Panc1 (cell line): ENCODE data around the gene CNOT11. TPM values are rescaled to one million over a fixed set of nuclear protein-coding genes. Genes with fewer than 3 reads are reported as not detected.
"Not testable (repeated sequence)": the region's sequence is repeated elsewhere in the genome, so short reads cannot be mapped to it uniquely, and the experiment has no call there.

Source experiments
- ATAC-seq: fragments of 200-7000 bp; cut with Tn5 transposase; 2 replicates; pipeline ENCODE4 v1.9.1; 2020; ENCODE audit warnings: mild to moderate bottlenecking, moderate library complexity
- BruUV-seq: library from RNA; stranded (reverse); fragments of 400-500 nt; replicated peaks from 2 replicates; lab custom pipeline; 2021; lab: Mats Ljungman, UMichigan
- CTCF ChIA-PET: fragments of 300-600 bp; sonication (Branson Sonifier 250); formaldehyde crosslinking; loops from one replicate; lab custom pipeline; 2022; ENCODE audit warnings: antibody characterized with exemption; lab: Charles Lee
- POLR2A ChIA-PET: fragments of 300-600 bp; sonication (Branson Sonifier 250); formaldehyde crosslinking; loops from one replicate; lab custom pipeline; 2022; ENCODE audit warnings: antibody characterized with exemption; lab: Charles Lee
- DNase-seq: peaks from one replicate; pipeline ENCODE4 v3.0.0-alpha.2; 2010; ENCODE audit warnings: low read depth, low spot score
- H3K27ac ChIP-seq: 2 replicates; pipeline ENCODE4 v1.5.1; 2011; ENCODE audit warnings: mild to moderate bottlenecking, low read length, inconsistent platforms
- H3K27me3 ChIP-seq: fragments of 200-500 bp; sonication (Bioruptor generic); 2 replicates; pipeline ENCODE4 v1.6.0; 2014; ENCODE audit warnings: low read length, inconsistent platforms; ENCODE audit not compliant: control insufficient read depth, insufficient read depth
- H3K36me3 ChIP-seq: fragments of 200-500 bp; sonication (Bioruptor generic); 2 replicates; pipeline ENCODE4 v1.5.1; 2014; ENCODE audit warnings: inconsistent platforms, mild to moderate bottlenecking, low read length, moderate library complexity; ENCODE audit not compliant: control insufficient read depth, insufficient read depth
- H3K4me1 ChIP-seq: 2 replicates; pipeline ENCODE4 v1.5.1; 2011; ENCODE audit warnings: inconsistent platforms, mild to moderate bottlenecking, low read length, moderate library complexity; ENCODE audit not compliant: control insufficient read depth, insufficient read depth
- H3K4me3 ChIP-seq, 2 experiments: 2 replicates each; pipeline ENCODE4 v1.5.1; 2011 to 2012; ENCODE audit warnings: low read depth in 2 of 2, low read length in 2 of 2, mild to moderate bottlenecking in 2 of 2, inconsistent platforms in 1 of 2, moderate library complexity in 1 of 2
- H3K9me3 ChIP-seq: fragments of 200-500 bp; sonication (Bioruptor generic); 2 replicates; pipeline ENCODE4 v1.5.1; 2014; ENCODE audit warnings: low read depth, mild to moderate bottlenecking, inconsistent platforms, low read length, moderate library complexity; ENCODE audit not compliant: control insufficient read depth, insufficient read depth
- CTCF ChIP-seq: fragments of 450-650 bp; IDR thresholded peaks from 2 replicates; pipeline ENCODE4 v1.5.1; 2017; ENCODE audit warnings: mild to moderate bottlenecking
- POLR2AphosphoS5 ChIP-seq: IDR thresholded peaks from 2 replicates; pipeline ENCODE4 v1.6.1; 2012; ENCODE audit warnings: mild to moderate bottlenecking, low read depth, low read length, moderate library complexity
- SIN3A ChIP-seq: IDR thresholded peaks from 2 replicates; pipeline ENCODE4 v1.6.1; 2012; ENCODE audit warnings: low read depth, mild to moderate bottlenecking, low read length, moderate library complexity, borderline replicate concordance; ENCODE audit not compliant: insufficient read depth
- TCF7L2 ChIP-seq: IDR thresholded peaks from 2 replicates; pipeline ENCODE4 v1.6.1; 2011; ENCODE audit warnings: mild to moderate bottlenecking, low read depth, low read length, inconsistent platforms
- in situ Hi-C: cut with HindIII; loops from 2 replicates; pipeline ENCODE4 v1.10.0; 2016; ENCODE audit warnings: low sequenced_read_pairs, low pct_unique_long_range_greater_than_20kb
- intact Hi-C: fragments of 100-400 bp; cut with micrococcal nuclease; formaldehyde crosslinking; loops from one replicate; pipeline ENCODE4 v1.10.0; 2022; ENCODE audit not compliant: unreplicated experiment
- total RNA-seq: library from RNA; stranded (reverse); gene quantifications from one replicate; pipeline ENCODE4 v1.2.1, GENCODE V29; 2021; ENCODE audit not compliant: unreplicated experiment
- TF ChIP-seq, protein P1 (sequence below), 2 experiments: IDR thresholded peaks; 2 replicates each; pipeline ENCODE4 v1.6.1; 2011 to 2012; ENCODE audit warnings: low read depth in 2 of 2, control low read depth in 1 of 2, low read length in 1 of 2, mild to moderate bottlenecking in 1 of 2, moderate library complexity in 1 of 2; ENCODE audit not compliant: insufficient read depth in 1 of 2

The CNOT11 gene
- total RNA-seq, 1 experiment from 2014 or later, result 58.3 TPM

DNA sequence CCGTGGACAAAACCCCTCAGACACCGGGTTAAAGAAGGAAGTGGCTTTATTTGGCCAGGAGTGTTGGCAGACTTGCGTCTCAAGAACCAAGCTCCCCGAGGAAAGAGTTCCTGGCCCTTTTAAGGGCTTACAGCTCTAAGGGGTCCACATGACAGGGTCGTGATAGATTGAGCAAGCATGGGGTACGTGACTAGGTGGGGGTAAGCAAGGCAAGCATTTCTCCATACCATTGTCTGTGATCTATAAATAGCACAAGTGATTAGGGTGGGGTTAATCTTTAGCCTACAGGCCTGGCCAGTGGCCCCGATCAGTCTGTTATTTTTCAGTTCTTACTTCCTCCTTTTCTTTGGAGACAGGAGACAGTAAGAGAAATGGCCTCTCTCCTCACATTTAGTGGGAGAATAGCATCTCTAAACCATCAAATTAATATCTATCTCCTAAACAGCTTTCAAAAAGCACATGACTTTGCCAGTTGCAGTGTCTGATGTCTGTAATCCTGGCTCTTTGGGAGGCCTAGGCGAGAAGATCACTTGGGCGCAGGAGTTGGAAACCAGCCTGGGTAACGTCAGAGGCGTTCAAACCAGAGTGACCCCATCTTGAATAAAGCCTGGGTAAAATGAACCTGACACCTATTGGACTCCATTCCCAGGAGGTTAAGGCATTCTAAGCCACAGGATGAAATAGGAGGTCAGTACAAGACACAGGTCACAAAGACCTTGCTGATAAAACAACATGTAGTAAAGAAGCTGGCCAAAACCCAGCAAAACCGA, 18.3 kb upstream of the CNOT11 start:
- ChIA-PET POLR2A (no interaction called here), CTCF (no interaction called here)
- no TSS peak for BruUV-seq
- intact Hi-C loops (no loop called here), in situ Hi-C loops (no loop called here)
- Histone ChIP-seq H3K36me3 (no peaks in the 10 kb centered on the region), H3K9me3 (no peaks in the 10 kb centered on the region), H3K4me1 (0 out of 2 replicates have a peak, but pooled peaks cover 4% of the 10 kb centered on the region), H3K4me3 (no peak overlapping the region), H3K27ac (no peak overlapping the region), H3K27me3 (no peaks in the 10 kb centered on the region)
- ATAC-seq, result no peak
- no peak for DNase-seq
- no peak for TF ChIP-seq SIN3A
- no peak for TF ChIP-seq CTCF
- TF ChIP-seq, protein P1, sequence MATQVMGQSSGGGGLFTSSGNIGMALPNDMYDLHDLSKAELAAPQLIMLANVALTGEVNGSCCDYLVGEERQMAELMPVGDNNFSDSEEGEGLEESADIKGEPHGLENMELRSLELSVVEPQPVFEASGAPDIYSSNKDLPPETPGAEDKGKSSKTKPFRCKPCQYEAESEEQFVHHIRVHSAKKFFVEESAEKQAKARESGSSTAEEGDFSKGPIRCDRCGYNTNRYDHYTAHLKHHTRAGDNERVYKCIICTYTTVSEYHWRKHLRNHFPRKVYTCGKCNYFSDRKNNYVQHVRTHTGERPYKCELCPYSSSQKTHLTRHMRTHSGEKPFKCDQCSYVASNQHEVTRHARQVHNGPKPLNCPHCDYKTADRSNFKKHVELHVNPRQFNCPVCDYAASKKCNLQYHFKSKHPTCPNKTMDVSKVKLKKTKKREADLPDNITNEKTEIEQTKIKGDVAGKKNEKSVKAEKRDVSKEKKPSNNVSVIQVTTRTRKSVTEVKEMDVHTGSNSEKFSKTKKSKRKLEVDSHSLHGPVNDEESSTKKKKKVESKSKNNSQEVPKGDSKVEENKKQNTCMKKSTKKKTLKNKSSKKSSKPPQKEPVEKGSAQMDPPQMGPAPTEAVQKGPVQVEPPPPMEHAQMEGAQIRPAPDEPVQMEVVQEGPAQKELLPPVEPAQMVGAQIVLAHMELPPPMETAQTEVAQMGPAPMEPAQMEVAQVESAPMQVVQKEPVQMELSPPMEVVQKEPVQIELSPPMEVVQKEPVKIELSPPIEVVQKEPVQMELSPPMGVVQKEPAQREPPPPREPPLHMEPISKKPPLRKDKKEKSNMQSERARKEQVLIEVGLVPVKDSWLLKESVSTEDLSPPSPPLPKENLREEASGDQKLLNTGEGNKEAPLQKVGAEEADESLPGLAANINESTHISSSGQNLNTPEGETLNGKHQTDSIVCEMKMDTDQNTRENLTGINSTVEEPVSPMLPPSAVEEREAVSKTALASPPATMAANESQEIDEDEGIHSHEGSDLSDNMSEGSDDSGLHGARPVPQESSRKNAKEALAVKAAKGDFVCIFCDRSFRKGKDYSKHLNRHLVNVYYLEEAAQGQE (IDR thresholded peaks at IDR 0.05; ENCODE audit: insufficient read depth in 1 of 2, low read depth in 2 of 2, low read length in 1 of 2), result no peak
- no peak for TF ChIP-seq POLR2AphosphoS5
- TF ChIP-seq TCF7L2, result no peak

DNA sequence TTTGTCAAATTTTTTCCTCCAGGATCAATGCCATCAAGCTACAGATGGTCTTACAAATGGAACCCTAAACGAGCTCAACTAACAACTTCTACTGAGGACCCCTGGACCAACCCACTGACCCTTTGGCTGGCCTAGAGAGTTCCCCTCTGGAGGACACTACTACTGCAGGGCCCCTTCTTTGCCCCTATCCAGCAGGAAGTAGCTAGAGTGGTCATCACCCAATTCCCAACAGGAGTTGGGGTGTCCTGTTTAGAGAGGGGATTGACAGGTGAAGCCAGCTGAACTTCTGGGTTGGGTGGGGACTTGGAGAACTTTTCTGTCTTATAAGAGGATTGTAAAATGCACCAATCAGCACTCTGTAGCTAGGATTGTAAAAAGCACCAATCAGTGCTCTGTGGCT, 16.7 kb upstream of the CNOT11 start:
- intact Hi-C loops, BruUV-seq, CTCF ChIA-PET, POLR2A ChIA-PET, H3K4me3 ChIP-seq, in situ Hi-C loops, H3K27ac ChIP-seq, H3K9me3 ChIP-seq, DNase-seq, H3K27me3 ChIP-seq, ATAC-seq, H3K4me1 ChIP-seq, H3K36me3 ChIP-seq: not testable (repeated sequence)

DNA sequence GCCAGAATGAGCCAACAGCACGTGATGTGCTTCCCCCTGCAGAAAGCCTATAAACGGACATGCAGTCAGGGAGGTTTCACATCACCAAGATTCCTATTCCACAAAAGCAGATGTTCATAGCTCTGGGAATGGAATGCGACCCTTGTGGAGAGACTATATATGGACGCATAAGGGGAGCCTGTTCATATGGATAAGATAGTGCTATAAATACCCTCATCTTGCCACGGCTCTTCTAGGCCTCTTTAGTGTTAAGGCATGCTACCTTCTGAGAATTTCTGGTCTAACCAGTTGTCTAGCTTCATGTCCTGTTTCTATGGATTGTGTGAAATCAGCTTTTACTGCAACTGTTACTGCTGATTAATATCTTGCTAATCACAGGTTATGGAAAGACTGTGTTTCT, 14.7 kb upstream of the CNOT11 start:
- CTCF ChIA-PET, intact Hi-C loops, H3K9me3 ChIP-seq, H3K36me3 ChIP-seq, DNase-seq, H3K27me3 ChIP-seq, in situ Hi-C loops, ATAC-seq, BruUV-seq, H3K4me1 ChIP-seq, POLR2A ChIA-PET, H3K27ac ChIP-seq, H3K4me3 ChIP-seq: not testable (repeated sequence)
